ENCODE results near the gene ATXN1.
"Not testable (repeated sequence)": the region's sequence is repeated elsewhere in the genome, so short reads cannot be mapped to it uniquely, and the experiment has no call there.

ATXN1 gene

GRCh38 chr6:16427124-16427523 is 334.1 kb downstream of the ATXN1 start:
- DNase-seq, result no peak

- no peak for DNase-seq
Measured at GRCh38 chr6:16425881-16426615, 335.2 kb downstream of the ATXN1 start.

- no peak for DNase-seq
Measured at GRCh38 chr6:16421462-16421960, 339.7 kb downstream of the ATXN1 start.

GRCh38 chr6:16420715-16421461 is 340.4 kb downstream of the ATXN1 start:
- no peak for DNase-seq

GRCh38 chr6:16420337-16420714 is 340.9 kb downstream of the ATXN1 start:
- no peak for DNase-seq

GRCh38 chr6:16419636-16420336 is 341.5 kb downstream of the ATXN1 start:
- no peak for DNase-seq

GRCh38 chr6:16418151-16418550 is 343.1 kb downstream of the ATXN1 start:
- no peak for DNase-seq

GRCh38 chr6:16415677-16416076 is 345.6 kb downstream of the ATXN1 start:
- no peak for DNase-seq

- no peak for DNase-seq
Measured at GRCh38 chr6:16414205-16414604, 347.1 kb downstream of the ATXN1 start.

- DNase-seq, result no peak
Measured at GRCh38 chr6:16413399-16413798, 347.9 kb downstream of the ATXN1 start.

- no peak for DNase-seq
Measured at GRCh38 chr6:16412982-16413381, 348.3 kb downstream of the ATXN1 start.

GRCh38 chr6:16412171-16412570 is 349.1 kb downstream of the ATXN1 start:
- DNase-seq, result no peak

GRCh38 chr6:16409531-16410441 is 351.5 kb downstream of the ATXN1 start:
- DNase-seq, result no peak

GRCh38 chr6:16408766-16409165 is 352.5 kb downstream of the ATXN1 start:
- DNase-seq, result no peak

- DNase-seq, result no peak
Measured at GRCh38 chr6:16406966-16407365, 354.3 kb downstream of the ATXN1 start.

GRCh38 chr6:16406538-16406937 is 354.7 kb downstream of the ATXN1 start:
- not testable (repeated sequence) for DNase-seq

- DNase-seq, result no peak
Measured at GRCh38 chr6:16405375-16405774, 355.9 kb downstream of the ATXN1 start.

- DNase-seq, result no peak
Measured at GRCh38 chr6:16404456-16404855, 356.8 kb downstream of the ATXN1 start.

GRCh38 chr6:16403831-16404230 is 357.4 kb downstream of the ATXN1 start:
- DNase-seq, result no peak

GRCh38 chr6:16402581-16402900 is 358.7 kb downstream of the ATXN1 start:
- DNase-seq, result no peak

GRCh38 chr6:16400248-16400760 is 361.0 kb downstream of the ATXN1 start:
- no peak for DNase-seq

- DNase-seq, result no peak
Measured at GRCh38 chr6:16399695-16400094, 361.6 kb downstream of the ATXN1 start.

- DNase-seq, result no peak
Measured at GRCh38 chr6:16399158-16399557, 362.1 kb downstream of the ATXN1 start.
